ENCODE measurements around the gene ARID5A. TPM values are rescaled to one million over a fixed set of nuclear protein-coding genes. Genes with fewer than 3 reads are reported as not detected.

ARID5A gene
- total RNA-seq, 1 experiment from 2014 or later, result 7.3 TPM

GRCh38 chr2:96584017-96584416 is 47.5 kb downstream of the ARID5A start:
- ChIA-PET POLR2A (ENCODE audit: low non-redundant PET) (no interaction called here), CTCF (no interaction called here)
- peaks cover 6% of the 10 kb centered on the region for H3K36me3 ChIP-seq (ENCODE audit: insufficient read depth, low read length, poor library complexity, severe bottlenecking)
- DNase-seq (ENCODE audit: low spot score), result no peak
- TF ChIP-seq CTCF (conservative IDR thresholded peaks at IDR 0.05; ENCODE audit: low read depth, low read length) (no peak), EZH2 (IDR thresholded peaks at IDR 0.05; ENCODE audit: borderline replicate concordance, low read depth, low read length, poor library complexity, severe bottlenecking) (no peak)
- no peak overlapping the region for H3K4me3 ChIP-seq (ENCODE audit: low read depth, low read length, poor library complexity, severe bottlenecking)
- H3K27me3 ChIP-seq (replicated peaks; ENCODE audit: insufficient read depth, low read depth, low read length, poor library complexity), result no peaks in the 10 kb centered on the region
- H3K27ac ChIP-seq (ENCODE audit: low read depth, low read length, poor library complexity, severe bottlenecking), result no peak overlapping the region
- intact Hi-C loops (cut with micrococcal nuclease; ENCODE audit: unreplicated experiment), result no loop called here
- H3K9me3 ChIP-seq (ENCODE audit: low read depth, low read length, poor library complexity, severe bottlenecking), result no peaks in the 10 kb centered on the region
- BruUV-seq (replicated peaks), result no TSS peak
- no peaks in the 10 kb centered on the region for H3K4me1 ChIP-seq (ENCODE audit: insufficient read depth, low read length, poor library complexity, severe bottlenecking)

GRCh38 chr2:96587843-96588242 is 51.3 kb downstream of the ARID5A start:
- Histone ChIP-seq H3K4me1 (ENCODE audit: insufficient read depth, low read length, poor library complexity, severe bottlenecking) (no peaks in the 10 kb centered on the region), H3K9me3 (ENCODE audit: low read depth, low read length, poor library complexity, severe bottlenecking) (no peaks in the 10 kb centered on the region), H3K36me3 (ENCODE audit: insufficient read depth, low read length, poor library complexity, severe bottlenecking) (peaks cover 15% of the 10 kb centered on the region), H3K27ac (ENCODE audit: low read depth, low read length, poor library complexity, severe bottlenecking) (no peak overlapping the region), H3K27me3 (replicated peaks; ENCODE audit: insufficient read depth, low read depth, low read length, poor library complexity) (no peaks in the 10 kb centered on the region), H3K4me3 (ENCODE audit: low read depth, low read length, poor library complexity, severe bottlenecking) (no peak overlapping the region)
- intact Hi-C loops (cut with micrococcal nuclease; ENCODE audit: unreplicated experiment), result no loop called here
- no peak for TF ChIP-seq EZH2 (IDR thresholded peaks at IDR 0.05; ENCODE audit: borderline replicate concordance, low read depth, low read length, poor library complexity, severe bottlenecking)
- TF ChIP-seq CTCF (conservative IDR thresholded peaks at IDR 0.05; ENCODE audit: low read depth, low read length), result no peak
- POLR2A ChIA-PET (ENCODE audit: low non-redundant PET), result no interaction called here
- no TSS peak for BruUV-seq (replicated peaks)
- CTCF ChIA-PET, result no interaction called here
- no peak for DNase-seq (ENCODE audit: low spot score)

GRCh38 chr2:96591054-96591453 is 54.5 kb downstream of the ARID5A start:
- H3K9me3 ChIP-seq (ENCODE audit: low read depth, low read length, poor library complexity, severe bottlenecking), result no peaks in the 10 kb centered on the region
- no peak for DNase-seq (ENCODE audit: low spot score)
- intact Hi-C loops (cut with micrococcal nuclease; ENCODE audit: unreplicated experiment), result no loop called here
- H3K4me1 ChIP-seq (ENCODE audit: insufficient read depth, low read length, poor library complexity, severe bottlenecking), result no peaks in the 10 kb centered on the region
- TF ChIP-seq CTCF (conservative IDR thresholded peaks at IDR 0.05; ENCODE audit: low read depth, low read length) (no peak), EZH2 (IDR thresholded peaks at IDR 0.05; ENCODE audit: borderline replicate concordance, low read depth, low read length, poor library complexity, severe bottlenecking) (no peak)
- peaks cover 43% of the 10 kb centered on the region for H3K36me3 ChIP-seq (ENCODE audit: insufficient read depth, low read length, poor library complexity, severe bottlenecking)
- BruUV-seq (replicated peaks), result no TSS peak
- no peak overlapping the region for H3K27ac ChIP-seq (ENCODE audit: low read depth, low read length, poor library complexity, severe bottlenecking)
- ChIA-PET CTCF (no interaction called here), POLR2A (ENCODE audit: low non-redundant PET) (no interaction called here)
- H3K4me3 ChIP-seq (ENCODE audit: low read depth, low read length, poor library complexity, severe bottlenecking), result no peak overlapping the region
- no peaks in the 10 kb centered on the region for H3K27me3 ChIP-seq (replicated peaks; ENCODE audit: insufficient read depth, low read depth, low read length, poor library complexity)
